Stimulated activated CD4-positive, alpha-beta T cell treated with anti-CD3 and anti-CD28 coated beads, Interleukin-4, amount 100 ng/mL, for 1 hour (primary cell): ENCODE measurements around the gene CDK16.

Experiments used
- DNase-seq: peaks from one replicate; pipeline ENCODE4 v3.0.0-alpha.2; 2020

Gene CDK16

DNA sequence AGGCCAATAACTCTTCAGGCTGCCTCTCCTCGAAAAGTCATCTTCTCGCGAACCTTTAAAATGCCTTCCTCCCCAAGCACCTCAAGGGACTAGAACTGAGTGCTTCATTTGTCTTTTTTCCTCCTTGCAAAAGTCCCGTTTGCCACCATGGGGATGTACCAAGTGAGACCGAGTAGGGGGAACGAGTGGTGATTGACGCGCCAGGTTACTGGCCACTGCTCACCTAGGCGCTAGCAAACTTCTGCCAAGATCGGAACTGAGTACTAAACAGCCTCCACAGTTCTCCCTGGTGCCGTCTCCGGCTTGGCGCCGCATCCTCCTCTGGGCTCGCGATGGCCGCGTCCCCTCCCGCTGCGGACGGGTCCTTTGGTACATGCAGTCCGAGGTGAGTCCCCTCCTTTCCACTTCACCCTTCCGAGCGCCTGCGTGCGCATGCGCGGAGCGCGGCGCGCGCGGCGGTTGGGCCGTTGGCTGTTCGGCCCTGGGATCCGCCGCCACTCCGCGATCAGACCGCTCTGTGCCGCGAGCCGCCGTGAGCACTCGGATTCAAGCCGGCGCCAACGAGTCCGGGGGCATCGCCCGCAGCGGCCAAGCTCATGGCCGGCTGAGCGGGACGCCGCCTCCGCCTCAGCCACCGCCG lies at the start of gene CDK16:
TSS of gene CDK16 (plus strand) at position 402 of the 640 bp plus-strand sequence. CDS start 4,877 bp downstream, outside the sequence.
- peak; percentile 62 for DNase-seq

DNA sequence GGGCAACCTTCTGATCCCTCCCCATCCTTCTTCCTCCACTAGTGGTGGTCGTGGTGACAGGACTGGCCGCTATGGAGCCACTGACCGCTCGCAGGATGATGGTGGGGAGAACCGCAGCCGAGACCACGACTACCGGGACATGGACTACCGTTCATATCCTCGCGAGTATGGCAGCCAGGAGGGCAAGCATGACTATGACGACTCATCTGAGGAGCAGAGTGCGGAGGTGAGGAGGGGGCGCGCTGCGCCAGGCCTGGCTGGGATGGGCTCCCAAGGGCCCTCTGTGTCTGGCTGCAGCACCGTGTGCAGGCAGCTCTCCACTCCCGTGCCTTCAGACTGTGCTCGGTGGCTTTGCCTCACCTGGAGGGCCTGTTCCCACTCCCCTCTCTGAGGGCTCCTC lies 49.2 kb upstream of the CDK16 start:
- DNase-seq: no peak

DNA sequence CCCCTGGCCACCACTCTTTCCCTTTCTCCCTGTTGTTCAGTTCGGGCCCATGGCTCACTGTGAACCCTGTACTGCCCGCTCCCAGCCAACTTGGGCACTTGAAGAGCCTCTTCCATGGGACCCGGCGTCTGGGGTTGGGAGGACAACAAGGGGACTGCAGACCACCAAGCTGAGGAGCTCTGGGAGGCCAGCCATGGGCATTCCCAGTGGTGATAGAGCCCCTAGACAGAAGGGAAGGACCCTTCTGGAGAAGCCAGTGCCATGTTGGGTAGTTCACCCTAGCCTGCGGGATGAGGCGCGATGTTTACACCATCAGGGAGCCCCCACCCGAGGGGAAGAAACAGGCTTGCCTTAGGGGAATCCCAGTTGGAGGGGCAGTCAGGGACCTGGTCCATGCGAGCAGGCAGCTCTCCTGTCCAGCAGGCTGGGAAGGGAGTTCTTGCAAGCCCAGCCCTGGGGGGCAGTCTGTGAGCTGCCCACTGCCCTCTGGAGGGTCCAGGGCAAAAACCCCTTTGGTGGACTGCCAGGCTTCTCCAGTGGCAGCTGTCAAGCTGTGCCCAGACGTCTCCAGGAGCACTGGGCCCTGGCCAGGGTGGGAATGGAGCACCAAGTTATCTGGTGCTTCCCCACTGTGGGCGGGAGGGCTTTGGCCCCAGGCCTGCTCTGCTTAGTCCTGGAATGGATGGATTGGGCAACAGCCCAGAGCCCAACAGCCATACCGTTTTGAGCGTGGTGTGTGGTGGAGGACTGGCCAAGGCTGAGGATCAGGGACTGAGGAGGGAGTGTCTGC lies 48.6 kb upstream of the CDK16 start:
- no peak for DNase-seq

DNA sequence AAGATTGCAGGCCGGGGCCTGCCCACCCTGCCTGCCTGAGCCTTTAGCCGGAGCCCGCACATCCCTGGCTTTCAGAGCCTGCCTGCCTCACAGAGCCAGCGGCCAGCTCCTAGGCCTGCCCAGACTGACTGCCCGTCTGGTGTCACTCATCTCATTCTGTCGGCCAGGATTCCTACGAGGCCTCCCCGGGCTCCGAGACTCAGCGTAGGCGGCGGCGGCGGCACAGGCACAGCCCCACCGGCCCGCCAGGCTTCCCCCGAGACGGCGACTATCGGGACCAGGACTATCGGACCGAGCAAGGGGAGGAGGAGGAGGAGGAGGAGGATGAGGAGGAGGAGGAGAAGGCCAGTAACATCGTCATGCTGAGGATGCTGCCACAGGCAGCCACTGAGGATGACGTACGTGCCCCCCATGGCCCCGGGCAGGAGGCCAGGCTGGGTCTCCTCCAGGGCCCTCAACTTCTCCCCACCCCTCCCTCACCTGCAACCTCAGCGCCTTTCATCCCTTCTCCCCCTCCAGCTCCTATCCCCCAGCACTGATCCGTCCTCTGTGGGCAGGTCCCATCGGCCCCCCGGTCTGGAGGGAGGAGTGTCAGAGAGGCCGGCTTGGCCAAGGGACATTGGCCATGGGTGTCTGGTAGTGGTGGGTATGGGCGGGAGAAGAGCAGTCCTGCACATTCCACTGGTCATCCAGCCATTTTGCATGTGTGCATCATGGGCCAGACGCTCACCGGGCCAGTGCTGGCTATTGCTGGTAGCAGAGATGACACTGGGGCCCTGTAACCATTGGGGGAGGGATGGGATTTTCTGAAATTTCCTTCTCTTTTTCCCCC lies 47.4 kb upstream of the CDK16 start:
- DNase-seq: no peak

DNA sequence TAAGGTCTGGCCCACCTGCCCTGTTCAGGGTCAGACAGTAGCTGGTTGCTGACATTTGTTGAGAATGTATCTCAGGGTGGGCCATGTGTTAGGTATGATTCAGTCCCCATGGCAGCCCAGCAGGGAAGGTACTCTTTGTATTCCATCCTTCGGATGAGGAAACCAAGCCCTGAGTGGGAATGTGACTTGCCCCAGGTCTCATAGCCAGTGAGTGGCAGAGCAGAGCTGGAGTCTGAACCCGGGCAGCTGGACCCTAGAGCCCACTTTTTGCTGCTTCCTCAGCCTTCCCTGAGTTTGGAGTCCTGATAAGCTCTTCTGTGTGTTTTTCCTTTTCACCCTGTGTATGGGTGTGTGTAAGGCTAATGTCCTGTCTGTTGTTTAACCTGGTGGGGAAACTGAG lies 46.5 kb upstream of the CDK16 start:
- DNase-seq: no peak

DNA sequence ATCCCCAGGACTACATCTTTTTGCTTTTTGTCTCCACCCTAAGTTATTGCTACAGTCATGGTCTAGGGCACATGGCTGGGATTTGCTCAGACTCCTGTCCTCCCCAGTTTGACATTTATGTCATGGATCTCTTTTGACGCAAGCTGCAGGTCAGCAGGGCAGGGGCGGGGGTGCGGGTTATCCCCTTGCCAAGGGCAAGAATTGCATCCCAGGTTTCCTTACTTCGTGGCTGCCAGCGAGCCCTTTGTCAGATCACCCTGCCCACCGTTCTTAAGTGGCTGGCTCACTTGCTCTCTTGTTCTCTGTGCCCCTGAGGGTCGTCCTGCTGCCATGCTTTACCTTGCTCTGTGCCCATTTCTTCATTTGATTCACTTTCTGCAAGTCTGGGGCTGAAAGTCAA lies 45.9 kb upstream of the CDK16 start:
- DNase-seq: no peak

DNA sequence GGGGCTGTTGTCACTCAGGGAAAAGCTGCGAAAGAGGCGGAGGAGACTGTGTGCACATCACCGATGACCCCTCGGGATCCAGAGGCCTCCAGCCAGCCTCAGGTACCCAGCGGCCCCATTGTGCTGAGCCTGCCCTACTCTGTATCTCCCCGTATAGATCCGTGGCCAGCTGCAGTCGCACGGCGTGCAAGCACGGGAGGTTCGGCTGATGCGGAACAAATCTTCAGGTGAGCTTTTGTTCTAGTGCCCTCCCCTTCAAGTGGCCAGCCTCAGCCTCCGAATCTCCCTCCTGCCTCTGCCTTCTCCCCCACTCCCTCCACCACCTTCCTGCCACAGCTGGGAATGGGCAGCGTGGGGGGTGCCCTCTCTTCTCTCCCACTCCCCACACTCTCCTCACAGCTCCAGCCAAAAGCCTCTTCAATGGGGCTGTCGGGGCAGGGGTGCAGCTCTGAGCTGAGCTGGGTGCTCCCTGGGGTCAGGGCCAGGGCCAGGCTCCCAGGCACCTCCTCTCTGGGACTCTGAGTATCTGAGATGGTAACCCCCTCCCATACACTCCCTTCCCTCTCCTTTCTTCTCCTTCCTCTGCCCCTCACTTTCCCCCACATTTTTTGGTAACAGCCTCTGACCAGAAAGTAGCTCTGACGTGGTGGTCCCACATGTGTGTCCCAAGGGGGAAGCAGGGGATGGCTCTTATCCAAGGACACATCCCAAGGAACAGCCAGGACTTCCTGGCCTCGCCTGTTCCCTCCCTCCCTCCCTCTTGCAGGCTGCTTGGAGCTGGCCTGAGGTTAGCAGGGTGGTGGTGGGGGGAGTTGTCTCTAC lies 45.3 kb upstream of the CDK16 start:
- no peak for DNase-seq

DNA sequence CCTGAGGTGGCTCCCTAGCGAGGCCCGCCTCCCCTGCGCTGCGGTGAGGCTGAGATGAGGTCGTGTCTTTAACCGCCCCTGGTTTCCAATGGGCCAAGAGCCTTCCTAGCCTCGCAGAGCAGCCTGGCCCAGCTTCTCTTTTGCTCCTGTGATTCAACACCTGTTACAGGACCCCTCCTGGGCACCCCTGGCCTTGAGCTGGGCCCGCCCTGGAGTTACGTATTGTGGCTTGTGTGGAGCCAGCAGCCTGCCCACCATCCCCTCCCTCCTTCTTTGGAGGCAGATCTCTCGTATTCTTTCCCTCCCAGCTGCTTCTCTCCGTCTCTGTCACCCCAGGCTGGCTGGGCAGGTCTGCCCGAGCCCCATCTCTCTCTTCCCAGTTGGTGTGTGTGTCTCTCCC lies 44.1 kb upstream of the CDK16 start:
- no peak for DNase-seq

DNA sequence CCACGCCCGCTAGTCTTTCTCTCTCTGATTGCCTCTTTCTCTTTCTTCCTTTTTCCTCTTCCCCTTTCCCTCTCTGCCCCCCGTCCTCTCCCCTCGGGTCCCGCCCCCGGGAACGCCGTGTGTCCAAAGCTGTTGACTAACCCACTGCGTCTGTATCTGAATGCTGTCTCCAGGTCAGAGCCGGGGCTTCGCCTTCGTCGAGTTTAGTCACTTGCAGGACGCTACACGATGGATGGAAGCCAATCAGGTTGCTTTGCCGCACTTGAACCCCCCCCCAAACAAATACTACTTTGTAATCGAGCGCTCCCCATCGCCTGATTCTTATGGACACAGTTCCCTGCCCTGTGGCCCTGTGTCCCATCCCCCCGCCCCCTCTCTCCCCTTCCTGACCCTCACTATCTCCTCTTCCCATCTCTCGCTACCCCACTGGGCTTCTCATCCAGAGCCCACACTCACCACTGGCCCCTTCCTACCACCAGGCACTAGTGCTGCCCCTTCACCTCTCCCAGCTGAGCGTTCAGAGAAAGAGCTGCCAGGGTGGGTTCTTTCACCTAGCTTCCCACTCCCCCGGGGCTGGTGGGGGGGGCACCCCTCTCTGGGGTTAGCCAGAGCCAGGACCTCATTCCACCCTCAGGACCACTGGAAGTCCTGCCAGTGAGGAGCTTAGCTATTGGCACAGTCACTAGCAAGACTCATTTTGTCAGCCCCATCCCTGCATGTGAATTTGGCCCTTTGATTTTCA lies 43.5 kb upstream of the CDK16 start:
- no peak for DNase-seq

DNA sequence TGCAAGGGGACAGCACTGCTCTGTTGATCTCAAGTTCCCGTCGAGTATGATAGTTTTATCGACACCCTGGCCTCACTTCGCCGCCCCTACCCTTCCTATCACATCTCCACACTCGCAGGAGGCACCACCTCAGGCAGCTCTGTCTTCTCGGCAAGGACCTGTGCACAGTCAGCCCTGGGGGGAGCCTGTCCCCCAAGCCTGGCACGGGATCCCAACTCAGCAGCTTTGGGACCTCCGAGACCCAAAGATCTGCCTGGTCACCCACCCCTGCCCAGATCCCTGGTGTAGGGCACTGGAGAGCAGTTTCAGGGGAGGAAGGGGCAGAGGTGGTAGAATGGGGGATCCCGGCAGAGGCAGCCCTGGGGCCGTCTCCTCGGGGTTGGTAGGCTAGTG lies 42.9 kb upstream of the CDK16 start:
- DNase-seq: no peak

DNA sequence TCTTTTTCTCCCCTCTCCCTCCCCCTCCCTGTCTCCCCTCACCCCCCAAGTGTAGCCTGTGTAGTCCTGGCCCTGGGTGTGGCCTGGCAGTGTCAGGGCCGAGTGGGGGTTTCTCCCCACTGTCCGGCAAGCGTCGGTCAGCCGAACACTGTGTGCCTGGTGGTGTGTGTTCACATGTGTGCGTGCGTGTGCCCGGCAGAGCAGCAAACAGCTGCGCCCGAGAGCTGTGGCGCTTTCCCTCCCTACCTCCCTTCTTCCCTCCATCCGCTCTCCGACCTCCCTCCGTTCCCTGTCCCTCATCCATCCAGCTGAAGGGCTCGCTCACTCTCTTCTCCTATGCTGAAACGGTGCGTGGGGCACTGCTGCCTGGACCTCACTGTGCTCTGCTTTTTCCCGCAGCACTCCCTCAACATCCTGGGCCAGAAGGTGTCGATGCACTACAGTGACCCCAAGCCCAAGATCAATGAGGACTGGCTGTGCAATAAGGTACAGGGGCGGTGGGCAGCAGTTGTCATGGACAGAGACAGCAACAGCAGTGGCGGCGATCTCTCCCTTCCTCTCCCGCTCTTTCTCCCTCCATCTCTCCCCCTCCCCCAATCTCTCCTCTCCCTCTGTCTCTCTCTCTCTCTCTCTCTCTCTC lies 42.3 kb upstream of the CDK16 start:
- no peak for DNase-seq

DNA sequence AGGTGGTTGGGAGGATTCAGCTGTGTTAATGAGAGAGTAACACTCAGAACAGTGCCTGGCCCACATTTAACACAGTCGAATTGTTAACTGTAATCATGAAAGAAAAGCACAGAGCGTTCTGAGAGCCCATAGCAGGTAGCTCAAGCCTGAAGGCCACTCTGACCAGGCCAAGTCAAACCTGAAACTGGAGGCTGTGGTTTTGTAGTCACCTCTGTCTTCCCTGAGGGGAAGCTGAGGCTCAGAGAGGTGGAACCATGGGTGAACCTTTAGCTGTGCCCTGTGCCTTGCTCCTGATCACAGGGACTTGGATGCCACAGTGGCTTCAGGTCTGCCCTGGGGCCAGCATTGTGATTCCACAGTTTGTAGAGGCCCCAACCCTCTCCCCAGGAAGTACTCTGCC lies 41.4 kb upstream of the CDK16 start:
- DNase-seq: no peak

DNA sequence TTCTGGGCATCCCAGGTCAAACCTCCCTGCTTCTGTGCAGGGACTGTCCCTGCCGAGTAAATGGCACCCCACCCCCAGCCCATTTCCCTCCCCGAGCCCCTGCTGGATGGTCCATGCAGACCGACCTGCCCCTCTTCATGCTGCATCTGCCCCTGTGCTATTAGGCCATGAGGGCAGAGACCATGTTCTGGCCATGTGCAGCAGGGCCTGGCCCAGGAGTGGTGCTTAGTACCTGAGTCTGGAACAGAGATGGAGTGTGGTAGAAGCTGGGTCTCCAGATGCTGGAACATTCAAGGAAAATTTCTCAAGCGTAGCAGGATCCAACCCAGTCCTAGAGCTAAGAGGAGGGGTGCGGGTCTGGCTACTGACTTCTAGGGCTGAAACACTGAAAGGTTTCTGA lies 40.1 kb upstream of the CDK16 start:
- DNase-seq: no peak

DNA sequence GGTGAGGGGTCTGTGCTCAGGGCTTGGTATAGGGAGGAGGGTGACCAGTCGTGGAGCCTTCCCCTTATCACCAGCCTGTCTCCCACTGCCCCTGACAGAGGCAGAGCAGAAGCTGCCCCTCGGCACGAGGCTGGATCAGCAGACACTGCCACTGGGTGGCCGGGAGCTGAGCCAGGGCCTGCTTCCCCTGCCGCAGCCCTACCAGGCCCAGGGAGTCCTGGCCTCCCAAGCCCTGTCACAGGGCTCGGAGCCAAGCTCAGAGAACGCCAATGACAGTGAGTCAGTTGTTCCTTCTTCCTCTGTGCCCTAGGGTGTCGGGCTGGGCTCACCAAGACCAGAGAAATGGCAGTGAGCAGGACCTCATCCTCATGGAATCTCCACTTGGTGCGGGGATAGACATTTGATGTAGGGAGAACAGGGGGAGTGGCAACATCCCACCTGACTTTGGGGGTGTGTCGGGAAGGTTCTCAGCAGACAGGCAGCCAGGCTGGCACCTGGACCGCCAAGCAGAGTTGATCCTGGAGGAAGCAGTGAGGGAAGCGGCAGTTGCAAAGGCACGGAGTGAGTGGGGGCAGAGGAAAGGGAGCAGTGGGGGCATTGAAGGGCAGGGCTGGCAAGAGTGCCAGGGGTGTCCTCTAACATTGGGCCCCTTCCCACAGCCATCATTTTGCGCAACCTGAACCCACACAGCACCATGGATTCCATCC lies 39.1 kb upstream of the CDK16 start:
- DNase-seq: no peak

DNA sequence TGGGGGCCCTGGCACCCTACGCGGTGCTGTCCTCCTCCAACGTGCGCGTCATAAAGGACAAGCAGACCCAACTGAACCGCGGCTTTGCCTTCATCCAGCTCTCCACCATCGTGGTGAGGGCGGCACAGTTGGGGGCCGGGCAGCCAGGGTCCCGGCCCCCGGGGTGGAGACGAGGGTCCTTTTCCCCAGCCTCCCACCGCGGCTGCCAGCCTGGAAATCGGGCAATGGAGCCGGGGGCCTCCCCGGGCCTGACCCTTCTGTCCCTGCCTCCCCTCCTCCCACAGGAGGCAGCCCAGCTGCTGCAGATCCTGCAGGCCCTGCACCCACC lies 38.6 kb upstream of the CDK16 start:
- DNase-seq: no peak

DNA sequence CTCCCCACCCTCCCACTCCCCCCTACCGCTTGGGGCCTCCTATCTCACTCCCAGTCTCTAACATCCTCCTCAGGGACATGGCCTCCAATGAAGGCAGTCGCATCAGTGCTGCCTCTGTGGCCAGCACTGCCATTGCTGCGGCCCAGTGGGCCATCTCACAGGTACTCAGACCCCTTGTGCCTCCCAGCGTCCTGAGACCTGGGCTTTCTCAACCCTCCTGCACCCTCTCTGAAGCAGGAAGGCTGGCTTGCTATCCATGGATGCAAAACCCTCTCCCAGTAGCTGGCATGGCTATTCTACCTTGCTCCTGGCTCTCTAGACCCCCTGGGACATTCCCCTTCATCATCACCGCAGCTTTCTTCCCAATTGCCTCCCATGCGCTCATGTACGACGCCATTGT lies 38.1 kb upstream of the CDK16 start:
- no peak for DNase-seq

DNA sequence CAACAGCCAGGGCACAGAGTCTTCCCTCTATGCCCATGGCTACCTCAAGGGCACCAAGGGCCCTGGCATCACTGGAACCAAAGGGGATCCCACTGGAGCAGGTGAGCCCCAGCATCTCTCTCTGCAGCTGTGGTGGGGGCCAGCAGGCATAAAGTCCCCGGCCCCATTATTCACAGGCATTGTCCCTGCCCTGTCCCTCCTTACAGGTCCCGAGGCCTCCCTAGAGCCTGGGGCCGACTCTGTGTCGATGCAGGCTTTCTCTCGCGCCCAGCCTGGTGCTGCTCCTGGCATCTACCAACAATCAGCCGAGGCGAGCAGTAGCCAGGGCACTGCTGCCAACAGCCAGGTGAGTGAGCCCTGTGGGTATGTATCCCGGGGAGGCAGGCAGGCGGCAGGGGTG lies 37.2 kb upstream of the CDK16 start:
- DNase-seq: no peak

DNA sequence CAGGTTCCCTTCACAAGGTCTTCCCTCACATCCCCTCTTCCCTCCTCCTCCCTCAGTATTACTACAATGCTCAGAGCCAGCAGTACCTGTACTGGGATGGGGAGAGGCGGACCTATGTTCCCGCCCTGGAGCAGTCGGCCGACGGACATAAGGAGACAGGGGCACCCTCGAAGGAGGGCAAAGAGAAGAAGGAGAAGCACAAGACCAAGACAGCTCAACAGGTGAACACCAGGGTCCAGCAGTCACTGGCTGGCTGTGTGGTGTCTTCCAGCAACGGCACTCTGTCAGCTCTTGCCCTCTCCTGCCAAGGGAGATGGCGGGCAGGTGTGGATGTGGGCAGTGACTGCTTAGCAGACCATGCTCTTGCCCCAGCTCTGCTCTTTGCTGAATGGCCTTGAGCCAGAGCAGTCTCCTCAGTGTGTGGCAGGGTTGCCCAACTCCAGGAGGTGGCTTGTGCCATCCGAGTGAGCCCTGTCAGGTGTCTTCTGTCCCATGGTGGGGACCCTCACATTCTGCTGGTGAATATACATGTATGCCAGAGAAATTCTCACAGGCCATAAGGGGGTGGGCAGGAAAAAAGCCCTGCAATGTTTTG lies 36.3 kb upstream of the CDK16 start:
- DNase-seq: no peak

DNA sequence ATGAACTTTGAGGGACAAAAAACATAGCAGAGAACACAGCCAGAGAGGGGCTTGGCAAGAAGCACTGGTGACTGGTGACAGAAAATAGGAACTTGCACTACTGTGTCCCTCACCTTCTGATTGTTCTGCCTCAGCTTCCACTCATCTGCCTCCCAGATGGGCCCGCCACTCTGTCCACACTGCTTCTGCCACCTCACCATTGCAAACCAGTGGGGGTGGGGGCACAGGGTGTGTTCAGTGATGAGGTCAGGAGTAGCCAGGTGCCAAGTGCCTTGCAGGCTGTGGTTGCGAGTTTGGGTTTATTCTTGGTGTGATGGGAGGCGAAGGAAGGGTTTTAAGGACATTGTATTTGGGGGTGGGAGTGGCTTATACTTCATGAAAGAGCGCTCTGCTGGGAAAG lies 34.0 kb upstream of the CDK16 start:
- DNase-seq: no peak

DNA sequence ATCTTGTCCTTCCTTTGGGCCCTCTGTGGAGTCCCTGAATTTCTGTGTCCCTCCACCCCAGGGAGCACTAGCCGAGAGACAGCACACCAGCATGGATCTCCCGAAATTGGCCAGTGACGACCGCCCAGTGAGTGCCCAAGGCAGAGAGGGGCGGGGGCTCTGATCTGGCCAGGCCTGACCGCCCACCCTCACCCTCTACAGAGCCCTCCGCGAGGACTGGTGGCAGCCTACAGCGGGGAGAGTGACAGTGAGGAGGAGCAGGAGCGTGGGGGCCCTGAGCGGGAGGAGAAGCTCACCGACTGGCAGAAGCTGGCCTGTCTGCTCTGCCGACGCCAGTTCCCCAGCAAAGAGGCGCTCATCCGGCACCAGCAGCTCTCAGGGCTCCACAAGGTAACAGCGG lies 33.2 kb upstream of the CDK16 start:
- DNase-seq: no peak
